Heart left ventricle (tissue), 16 donors: ENCODE results near the gene HIBADH. TPM values are rescaled to one million over a fixed set of nuclear protein-coding genes. Genes with fewer than 3 reads are reported as not detected.

Experiments used
- ATAC-seq, 4 donors: fragments of 200-7000 bp; cut with Tn5 transposase; one replicate each; pipeline ENCODE4 v1.9.1; 2020 to 2022; ENCODE audit warnings: moderate library complexity in 4 of 4, mild to moderate bottlenecking in 3 of 4, moderate number of reproducible peaks in 1 of 4
- DNase-seq, 5 donors: peaks; one replicate each; pipeline ENCODE4 v3.0.0-alpha.2; 2020
- H3K27ac ChIP-seq, 12 donors: fragments of 200-600 bp; sonication (generic) in 4 of 12; one replicate each; pipeline versions ENCODE4 v1.5.0 to v1.8.0; 2016 to 2022; ENCODE audit warnings: mild to moderate bottlenecking in 2 of 12
- H3K27me3 ChIP-seq, 9 donors: fragments of 200-600 bp; sonication (generic) in 2 of 9; one replicate each; pipeline versions ENCODE4 v1.5.1 to v1.8.0; 2016 to 2022; ENCODE audit warnings: mild to moderate bottlenecking in 3 of 9
- H3K36me3 ChIP-seq, 9 donors: fragments of 200-600 bp; sonication (generic) in 2 of 9; one replicate each; pipeline versions ENCODE4 v1.5.0 to v1.8.0; 2018 to 2022; ENCODE audit warnings: mild to moderate bottlenecking in 2 of 9
- H3K4me1 ChIP-seq, 12 donors: fragments of 200-600 bp; sonication (generic) in 4 of 12; one replicate each; pipeline versions ENCODE4 v1.5.0 to v1.8.0; 2016 to 2022; ENCODE audit warnings: mild to moderate bottlenecking in 3 of 12
- H3K4me3 ChIP-seq, 12 donors: fragments of 200-600 bp; sonication (generic) in 4 of 12; one replicate each; pipeline versions ENCODE4 v1.5.0 to v1.8.0; 2017 to 2022; ENCODE audit warnings: mild to moderate bottlenecking in 9 of 12, moderate library complexity in 4 of 12
- H3K9me3 ChIP-seq, 12 donors: fragments of 200-600 bp; sonication (generic) in 4 of 12; one replicate each; pipeline versions ENCODE4 v1.5.0 to v1.8.0; 2016 to 2022; ENCODE audit warnings: mild to moderate bottlenecking in 1 of 12
- POLR2A ChIP-seq, 2 donors: fragments of 450-650 bp; IDR thresholded peaks; one replicate each; pipeline ENCODE4 v1.6.1; 2017; ENCODE audit warnings: antibody characterized with exemption in 2 of 2, mild to moderate bottlenecking in 2 of 2, moderate library complexity in 2 of 2
- WGBS, 4 donors: extraction: QIAGEN DNeasy Blood & Tissue Kit in 2 of 4; methylation state at CpG; one replicate each; pipeline versions ENCODE4 v1.1.5 to v1.1.7; 2013 to 2018; 5-methylcytosine and 5-hydroxymethylcytosine counted together
- intact Hi-C, 10 donors: fragments of 100-400 bp; cut with DNase I; formaldehyde crosslinking; loops; one replicate each; pipeline versions ENCODE4 v1.11.1 to v1.14.2; 2022
- polyA plus RNA-seq, 2 donors: library from polyadenylated mRNA; stranded (reverse); fragments of 200-250 nt; gene quantifications; one replicate each; pipeline ENCODE4 v1.2.3, GENCODE V29; 2013
- total RNA-seq, 9 donors: library from RNA; depleted of rRNA in 2 of 9; stranded (reverse); fragments of >200 nt in 2 of 9; fragmentation: NEBNext Ultra II Directional in 3 of 9; extraction: Animal tissue kit (Norgen Biotek cat#: 25700) in 3 of 9; gene quantifications; one replicate each; pipeline versions ENCODE4 v1.1.0 to v1.2.4, GENCODE V29; 2016 to 2023
- TF ChIP-seq, protein P1 (sequence below), 12 donors: fragments of 200-600 bp; sonication (generic) in 4 of 12; IDR thresholded peaks; one replicate each; pipeline versions ENCODE4 v1.5.0 to v1.8.0; 2018 to 2022; ENCODE audit warnings: antibody characterized with exemption in 12 of 12, mild to moderate bottlenecking in 5 of 12
- donor health status: ischemic (EF 13 %, LVEDD 7.1; RV severe dilation, severe dysfunction).
- donor health status: healthy with polysubstance abuse.
- donor health status: DM: no; HTN: yes; CAD: no.
- donor health status: DM: no; HTN: no; CAD: no.
- donor health status: ischemic (EF 25% LVEDD 6.9; RV normal size, moderate dysfunction).
- donor health status: ischemic (EF 25% LVEDD 5.7; RV mildly dilated, moderate dysfunction).
- donor health status: healthy.
- donor health status: DM: yes; HTN: yes; CAD: no.
- donor health status: ischemic (EF 35%, LVEDD 5.7; RV mildly dilated, moderate dysfunction).
- donor health status: nonischemic (EF 11% LVEDD 7.7; RV severe dilation, severe dysfunction).
- donor health status: DM: yes; HTN: yes; CAD: no.
- donor health status: PGD.
- donor health status: ischemic (EF 29% LVEDD 5.4; RV normal size, mild dysfunction).
- donor health status: nonischemic (EF 23%, LVEDD 6.1; RV moderate dilation, normal function).

HIBADH gene
- total and polyA plus RNA-seq, 11 donors, result 34.4 to 107 (median 69.3) TPM

DNA sequence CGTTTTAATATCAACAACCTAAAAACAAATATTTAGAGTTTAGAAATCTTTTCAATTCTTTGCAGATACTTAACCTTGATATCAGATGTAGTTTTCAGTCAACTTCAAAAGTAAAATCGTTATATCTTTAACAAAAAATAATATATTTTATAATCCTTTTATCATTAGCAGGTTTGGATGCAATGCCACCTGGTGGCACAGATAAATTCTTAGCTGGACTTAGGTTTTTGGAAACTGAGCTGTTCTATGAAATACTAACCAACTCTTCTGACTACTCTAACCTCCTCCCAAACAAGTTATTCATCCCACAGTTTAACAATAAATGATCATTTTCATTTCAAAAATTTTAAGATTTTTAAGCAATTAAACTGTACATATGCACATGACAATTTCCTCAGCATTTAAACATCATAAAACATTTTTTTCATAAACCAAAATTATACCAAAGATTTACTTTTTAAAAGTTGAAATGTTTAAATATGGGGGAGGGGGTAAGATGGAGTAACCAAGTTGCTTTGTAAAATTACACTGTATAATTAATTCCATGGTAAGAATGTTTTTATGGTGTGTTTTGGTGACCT lies 56.9 kb downstream of the HIBADH start:
- intact Hi-C loops, result no loop called here
- no peak overlapping the region for H3K27ac ChIP-seq
- no peak overlapping the region for H3K4me3 ChIP-seq
- H3K9me3 ChIP-seq, result no peaks in the 10 kb centered on the region
- DNase-seq (no peak), ATAC-seq (no peak)
- TF ChIP-seq POLR2A (IDR thresholded peaks at IDR 0.05), result no peak
- TF ChIP-seq, protein P1, sequence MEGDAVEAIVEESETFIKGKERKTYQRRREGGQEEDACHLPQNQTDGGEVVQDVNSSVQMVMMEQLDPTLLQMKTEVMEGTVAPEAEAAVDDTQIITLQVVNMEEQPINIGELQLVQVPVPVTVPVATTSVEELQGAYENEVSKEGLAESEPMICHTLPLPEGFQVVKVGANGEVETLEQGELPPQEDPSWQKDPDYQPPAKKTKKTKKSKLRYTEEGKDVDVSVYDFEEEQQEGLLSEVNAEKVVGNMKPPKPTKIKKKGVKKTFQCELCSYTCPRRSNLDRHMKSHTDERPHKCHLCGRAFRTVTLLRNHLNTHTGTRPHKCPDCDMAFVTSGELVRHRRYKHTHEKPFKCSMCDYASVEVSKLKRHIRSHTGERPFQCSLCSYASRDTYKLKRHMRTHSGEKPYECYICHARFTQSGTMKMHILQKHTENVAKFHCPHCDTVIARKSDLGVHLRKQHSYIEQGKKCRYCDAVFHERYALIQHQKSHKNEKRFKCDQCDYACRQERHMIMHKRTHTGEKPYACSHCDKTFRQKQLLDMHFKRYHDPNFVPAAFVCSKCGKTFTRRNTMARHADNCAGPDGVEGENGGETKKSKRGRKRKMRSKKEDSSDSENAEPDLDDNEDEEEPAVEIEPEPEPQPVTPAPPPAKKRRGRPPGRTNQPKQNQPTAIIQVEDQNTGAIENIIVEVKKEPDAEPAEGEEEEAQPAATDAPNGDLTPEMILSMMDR (IDR thresholded peaks at IDR 0.05), result peak in 6 of 12 donors; percentile 14 to 43 (median 29)
- peaks cover 0 to 3% (median 0%) of the 10 kb centered on the region in 12 donors for H3K4me1 ChIP-seq
- WGBS, 4 donors, result 40 to 68% (median 53%) methylated on average over 2 of the region's 2 CpGs
- H3K36me3 ChIP-seq, result no peaks in the 10 kb centered on the region
- no peaks in the 10 kb centered on the region for H3K27me3 ChIP-seq

DNA sequence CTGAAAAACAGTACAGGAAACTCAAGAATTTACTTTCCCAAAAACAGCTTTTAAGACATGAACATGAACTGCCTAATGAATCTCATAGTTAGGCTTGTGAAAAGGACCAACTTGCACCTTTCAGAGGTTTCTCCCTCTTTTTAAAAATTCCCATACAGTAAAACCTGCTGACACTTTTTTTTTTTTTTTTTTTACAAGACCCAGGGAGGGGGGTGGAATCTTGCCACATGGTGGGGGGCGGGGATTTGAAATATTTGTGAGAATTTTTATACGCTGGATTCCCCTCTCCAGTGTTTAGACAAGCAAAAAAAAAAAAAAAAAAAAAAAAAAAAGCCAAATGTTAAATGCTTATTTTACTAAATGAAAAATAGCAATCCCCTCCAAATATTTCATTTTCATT lies 57.4 kb downstream of the HIBADH start:
- 93 to 94% (median 94%) methylated on average over 2 of the region's 2 CpGs for WGBS, 4 donors
- Histone ChIP-seq H3K27me3 (no peaks in the 10 kb centered on the region), H3K4me1 (peaks cover 0 to 3% (median 0%) of the 10 kb centered on the region in 12 donors), H3K27ac (no peak overlapping the region), H3K4me3 (no peak overlapping the region), H3K36me3 (no peaks in the 10 kb centered on the region), H3K9me3 (no peaks in the 10 kb centered on the region)
- TF ChIP-seq POLR2A (IDR thresholded peaks at IDR 0.05), result no peak
- TF ChIP-seq, protein P1 (IDR thresholded peaks at IDR 0.05), result no peak
- intact Hi-C loops, result no loop called here
- no peak for ATAC-seq
- DNase-seq, result no peak

DNA sequence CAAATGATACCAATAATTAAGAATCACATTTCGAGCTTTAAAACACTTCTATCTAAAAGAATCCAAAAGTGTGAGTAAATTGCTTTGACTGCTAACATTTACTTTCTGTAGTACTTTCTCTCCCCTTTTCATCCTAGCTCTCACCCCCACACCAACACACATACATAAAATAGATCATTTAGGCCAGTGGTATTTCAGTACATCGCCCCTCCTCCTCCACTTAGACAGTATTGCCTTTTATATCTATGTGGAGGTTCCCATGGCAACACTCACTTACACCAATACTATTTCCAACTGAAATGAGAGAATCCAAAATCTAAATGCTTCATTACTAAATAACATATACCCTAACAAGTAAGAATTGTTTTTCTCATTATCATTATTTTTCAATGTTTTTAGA lies 58.9 kb downstream of the HIBADH start:
- Histone ChIP-seq H3K9me3 (no peaks in the 10 kb centered on the region), H3K27me3 (no peaks in the 10 kb centered on the region), H3K27ac (no peak overlapping the region), H3K4me3 (no peak overlapping the region), H3K36me3 (no peaks in the 10 kb centered on the region), H3K4me1 (no peaks in the 10 kb centered on the region)
- DNase-seq (no peak), ATAC-seq (no peak)
- WGBS, 4 donors, result 95 to 98% (median 96%) methylated on average over 2 of the region's 2 CpGs
- intact Hi-C loops, result no loop called here
- TF ChIP-seq, protein P1 (IDR thresholded peaks at IDR 0.05), result no peak
- TF ChIP-seq POLR2A (IDR thresholded peaks at IDR 0.05), result no peak

DNA sequence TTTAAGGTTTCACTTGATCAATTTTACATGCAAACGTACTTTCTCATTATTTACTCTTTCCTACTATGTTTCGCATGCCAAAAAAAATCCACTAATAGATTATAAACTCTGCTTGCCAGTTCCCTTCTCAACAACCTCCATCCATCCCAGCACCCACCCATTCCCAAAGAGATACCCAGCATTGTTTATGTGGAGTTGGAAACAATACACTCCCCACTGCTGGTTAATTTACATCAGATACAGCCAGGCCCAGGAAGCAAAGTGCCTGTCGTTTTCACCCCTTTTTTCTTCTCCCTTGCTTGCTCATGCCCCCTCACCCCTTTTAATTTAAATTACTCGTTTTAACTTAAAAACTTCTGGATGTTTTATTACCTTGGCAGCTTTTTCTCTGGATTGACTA lies 59.9 kb downstream of the HIBADH start:
- no peaks in the 10 kb centered on the region for H3K4me1 ChIP-seq
- no peak overlapping the region for H3K27ac ChIP-seq
- no peaks in the 10 kb centered on the region for H3K9me3 ChIP-seq
- no peak for TF ChIP-seq POLR2A (IDR thresholded peaks at IDR 0.05)
- TF ChIP-seq, protein P1 (IDR thresholded peaks at IDR 0.05), result no peak
- intact Hi-C loops, result no loop called here
- H3K27me3 ChIP-seq, result no peaks in the 10 kb centered on the region
- no peak overlapping the region for H3K4me3 ChIP-seq
- DNase-seq (no peak), ATAC-seq (no peak)
- WGBS, 4 donors, result 54 to 72% (median 62%) methylated on average over 4 of the region's 4 CpGs
- H3K36me3 ChIP-seq, result no peaks in the 10 kb centered on the region
